ENCODE data around the gene SLC25A33. TPM values are rescaled to one million over a fixed set of nuclear protein-coding genes. Genes with fewer than 3 reads are reported as not detected.
A peak's percentile ranks its signal among the peaks of the same experiment; 100 is the strongest.

SLC25A33 gene
- total RNA-seq, 1 experiment from 2014 or later: 9.4 TPM

- H3K9ac ChIP-seq (ENCODE audit: extremely low read depth, insufficient read length, low read length): no peak overlapping the region
- H3K56ac ChIP-seq (ENCODE audit: insufficient read length, low read depth, low read length): no peak overlapping the region
- no peak for TF ChIP-seq CTCF (conservative IDR thresholded peaks at IDR 0.05)
- H4K5ac ChIP-seq (ENCODE audit: insufficient read length, low read depth, low read length): no peak overlapping the region
- H3K4me1 ChIP-seq (ENCODE audit: insufficient read depth, low read length): no peaks in the 10 kb centered on the region
- H4K20me1 ChIP-seq (ENCODE audit: control insufficient read depth, insufficient read depth, insufficient read length): no peaks in the 10 kb centered on the region
- no peaks in the 10 kb centered on the region for H3K27me3 ChIP-seq (ENCODE audit: insufficient read depth, low read length)
- Mint-ChIP-seq H3K4me3 (no peak overlapping the region), H3K4me1 (no peaks in the 10 kb centered on the region), H3K9me3 (no peaks in the 10 kb centered on the region), H3K27me3 (ENCODE audit: low read depth) (no peaks in the 10 kb centered on the region), H3K27ac (0 out of 7 replicates have a peak overlapping the region, but pooled peaks of 1 of the 3 experiments have one; percentile 54), H3K36me3 (ENCODE audit: insufficient read depth in 1 of 3, low read depth in 3 of 3) (peaks cover 25 to 53% (median 53%) of the 10 kb centered on the region in 3 experiments)
- H2BK5ac ChIP-seq (ENCODE audit: insufficient read length, low read length): no peak overlapping the region
- no peak overlapping the region for H4K91ac ChIP-seq (ENCODE audit: insufficient read length, low read depth, low read length)
- H2BK12ac ChIP-seq (ENCODE audit: insufficient read length, low read depth, low read length): no peak overlapping the region
- no CpG with 5 or more reads among the region's 2 CpGs for WGBS (ENCODE audit: extremely low coverage, insufficient read length, low lambda C conversion rate)
- H3K18ac ChIP-seq (ENCODE audit: insufficient read length, low read depth, low read length): no peak overlapping the region
- DNase-seq: no peak
- no peak overlapping the region for H3K4me2 ChIP-seq (ENCODE audit: insufficient read depth, insufficient read length, low read length)
- H3T11ph ChIP-seq (ENCODE audit: low read length): no peak overlapping the region
- no peak overlapping the region for H3K14ac ChIP-seq (ENCODE audit: insufficient read depth, low read length)
- no peak overlapping the region for H2AFZ ChIP-seq (ENCODE audit: low read length)
- H3K4ac ChIP-seq (ENCODE audit: low read depth, low read length): no peak overlapping the region
- H3K79me2 ChIP-seq (ENCODE audit: insufficient read depth, low read length): no peaks in the 10 kb centered on the region
- H2BK20ac ChIP-seq (ENCODE audit: low read depth, low read length, poor library complexity, severe bottlenecking): no peak overlapping the region
- no peaks in the 10 kb centered on the region for H3K9me3 ChIP-seq (ENCODE audit: control insufficient read depth, low read depth, low read length)
- H3K23me2 ChIP-seq (ENCODE audit: insufficient read length, low read depth, low read length, poor library complexity, severe bottlenecking): no peaks in the 10 kb centered on the region
- H3K23ac ChIP-seq (ENCODE audit: insufficient read length, low read depth, low read length): no peak overlapping the region
- no peak overlapping the region for H4K8ac ChIP-seq (replicated peaks; ENCODE audit: insufficient read length, low read depth, low read length)
- H3K27ac ChIP-seq (ENCODE audit: insufficient read length, low read depth, low read length): no peak overlapping the region
- H2AK5ac ChIP-seq (ENCODE audit: insufficient read length, low read length): no peak overlapping the region
- H2BK15ac ChIP-seq (ENCODE audit: low read depth, low read length): no peak overlapping the region
- H3K79me1 ChIP-seq (ENCODE audit: insufficient read depth, low read depth, low read length, poor library complexity, severe bottlenecking): peaks cover 2% of the 10 kb centered on the region
- H2BK120ac ChIP-seq (ENCODE audit: low read depth, low read length, poor library complexity, severe bottlenecking): no peak overlapping the region
Observed at GRCh38 chr1:9580942-9581341, 41.7 kb downstream of the SLC25A33 start.

All from H9 (cell line).